Ectodermal cell (in vitro differentiated cells): ENCODE data around the gene COL5A1.

Experiments
- H3K27ac ChIP-seq: 2 replicates; pipeline ENCODE4 v1.7.0; 2013; ENCODE audit warnings: mild to moderate bottlenecking, low read depth, low read length; ENCODE audit not compliant: insufficient read depth, poor library complexity, severe bottlenecking
- H3K27me3 ChIP-seq: 2 replicates; pipeline ENCODE4 v1.7.0; 2013; ENCODE audit warnings: mild to moderate bottlenecking, low read length; ENCODE audit not compliant: insufficient read depth, control insufficient read depth, poor library complexity, severe bottlenecking
- H3K36me3 ChIP-seq: one replicate; pipeline ENCODE4 v1.7.0; 2013; ENCODE audit warnings: low read length; ENCODE audit not compliant: control insufficient read depth, insufficient read depth
- H3K4me1 ChIP-seq: one replicate; pipeline ENCODE4 v1.7.0; 2013; ENCODE audit warnings: low read length; ENCODE audit not compliant: control insufficient read depth, insufficient read depth
- H3K4me3 ChIP-seq: 2 replicates; pipeline ENCODE4 v1.7.0; 2013; ENCODE audit warnings: low read depth, low read length, control low read depth; ENCODE audit not compliant: insufficient read depth
- H3K9me3 ChIP-seq: 2 replicates; pipeline ENCODE4 v1.7.0; 2013; ENCODE audit warnings: mild to moderate bottlenecking, low read length, moderate library complexity; ENCODE audit not compliant: control insufficient read depth
- WGBS, 2 experiments: methylation state at CpG; one replicate each; pipeline ENCODE4 v1.1.7; 2013; ENCODE audit warnings: missing lambda C conversion rate in 2 of 2; 5-methylcytosine and 5-hydroxymethylcytosine counted together

The COL5A1 gene

DNA sequence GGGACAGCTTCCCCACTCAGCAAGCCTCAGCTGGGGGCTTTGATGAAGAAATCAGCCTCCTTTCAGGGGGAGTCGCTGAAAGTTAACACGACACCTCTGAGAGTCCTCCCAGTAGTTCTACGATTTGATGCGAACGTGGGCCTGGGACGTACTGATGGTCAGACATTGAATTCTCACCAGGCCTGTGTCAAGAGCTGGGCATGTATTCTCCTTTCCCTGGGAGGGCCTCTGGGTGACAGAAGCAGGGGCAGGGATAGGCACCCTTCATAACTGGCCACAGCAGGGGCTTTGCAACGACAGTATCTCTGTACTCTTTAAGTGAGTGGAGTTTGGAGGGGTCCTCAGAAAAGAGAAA lies 15.6 kb upstream of the COL5A1 start:
- no peak overlapping the region for H3K27ac ChIP-seq
- peaks cover 26% of the 10 kb centered on the region for H3K4me1 ChIP-seq
- no peaks in the 10 kb centered on the region for H3K9me3 ChIP-seq
- H3K36me3 ChIP-seq = no peaks in the 10 kb centered on the region
- H3K4me3 ChIP-seq = no peak overlapping the region
- 39 to 49% methylated on average over 7 of the region's 7 CpGs for WGBS, 2 experiments
- H3K27me3 ChIP-seq = no peaks in the 10 kb centered on the region

DNA sequence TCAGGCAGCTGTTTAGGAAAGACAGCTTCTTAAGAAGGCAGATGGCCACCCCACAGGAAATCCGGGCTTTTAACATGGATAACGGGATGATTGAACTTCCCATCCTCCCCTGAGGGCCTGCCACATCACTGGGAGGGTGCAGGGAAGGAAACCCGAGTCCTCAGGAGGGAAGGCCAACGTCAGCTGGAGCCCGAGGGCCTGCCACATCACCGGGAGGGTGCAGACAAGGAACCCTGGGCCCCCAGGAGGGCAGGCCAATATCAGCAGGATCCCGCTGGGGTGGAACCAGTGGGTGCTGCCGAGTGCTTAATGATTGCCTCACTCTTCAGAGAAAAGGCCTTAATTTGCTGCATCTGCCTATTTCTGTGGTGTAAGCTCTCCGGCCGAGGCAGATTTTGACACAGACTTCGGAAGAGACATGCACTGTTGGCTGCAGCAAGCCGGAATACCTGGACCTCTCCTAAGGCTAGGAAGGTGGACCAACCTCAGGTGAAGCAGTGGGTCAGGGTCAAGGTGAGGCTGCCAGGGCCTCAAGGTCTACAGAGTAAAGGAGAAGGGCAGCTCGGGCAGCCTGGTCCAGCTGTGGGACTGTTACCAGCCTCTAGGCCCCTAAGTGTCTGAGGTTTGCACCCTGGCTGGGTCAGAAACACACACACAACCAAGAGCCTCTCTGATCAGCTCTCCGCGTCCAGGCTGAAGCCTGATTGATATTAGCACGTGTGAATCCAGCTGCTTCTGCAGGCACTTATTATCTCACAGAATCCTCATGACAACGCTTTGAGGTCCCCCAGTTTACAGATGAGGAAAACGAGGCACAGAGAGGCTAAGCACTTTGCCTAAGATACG lies 14.8 kb upstream of the COL5A1 start:
- WGBS, 2 experiments = 79% methylated on average over 19 of the region's 19 CpGs
- Histone ChIP-seq H3K27ac (no peak overlapping the region), H3K9me3 (no peaks in the 10 kb centered on the region)

DNA sequence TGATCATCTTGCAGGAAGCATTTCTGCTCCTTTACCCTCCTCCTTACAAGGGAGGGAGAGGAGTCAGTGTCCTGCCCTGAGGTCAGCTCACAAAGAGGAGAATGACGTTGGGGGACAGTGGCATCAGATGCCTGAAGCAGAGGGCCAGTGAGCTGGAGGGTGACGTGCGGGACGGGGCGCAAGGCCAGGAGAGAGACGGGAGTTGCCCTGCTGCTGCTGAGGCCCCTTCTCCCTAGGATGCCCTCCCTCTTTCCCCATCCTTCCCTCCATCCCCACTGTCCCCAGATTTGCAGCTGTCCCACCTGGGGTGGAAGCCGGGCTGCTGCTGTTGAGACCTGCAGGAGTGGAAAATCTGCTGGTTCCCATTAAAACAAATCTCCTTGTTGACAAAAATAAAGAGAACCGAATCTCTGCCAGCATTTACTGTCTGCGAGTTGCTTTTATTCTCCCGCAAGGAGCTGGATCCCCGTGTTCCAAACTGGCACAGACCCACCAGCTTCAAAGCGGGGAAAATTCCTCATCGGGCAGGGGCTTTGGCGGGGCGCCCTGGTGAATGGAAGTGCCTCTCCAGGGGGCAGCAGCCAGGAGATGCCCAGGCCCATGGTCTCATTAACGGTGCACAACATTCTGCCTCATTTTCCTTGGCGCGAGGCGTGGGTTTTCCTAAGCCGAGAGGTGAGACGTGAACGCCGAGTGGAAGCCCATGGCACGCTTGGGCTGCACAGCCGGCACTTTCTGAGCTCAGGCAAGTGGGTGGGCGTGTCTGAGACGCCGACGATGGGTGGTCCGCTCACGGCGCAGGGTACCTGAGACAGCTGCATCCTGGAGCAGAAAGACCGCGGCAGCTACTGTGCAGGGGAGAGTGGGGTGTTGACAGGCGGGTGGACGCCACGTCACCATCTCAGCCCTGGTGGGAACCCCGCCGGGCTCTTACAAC lies 13.9 kb upstream of the COL5A1 start:
- Histone ChIP-seq H3K27me3 (no peaks in the 10 kb centered on the region), H3K27ac (no peak overlapping the region), H3K9me3 (no peaks in the 10 kb centered on the region), H3K4me1 (peaks cover 26% of the 10 kb centered on the region), H3K36me3 (no peaks in the 10 kb centered on the region), H3K4me3 (no peak overlapping the region)
- WGBS, 2 experiments = 89 to 91% methylated on average over 39 of the region's 39 CpGs

More for the DNA sequence above, 14.8 kb upstream of the COL5A1 start:
- H3K36me3 ChIP-seq = no peaks in the 10 kb centered on the region
- H3K4me3 ChIP-seq = no peak overlapping the region
- peaks cover 26% of the 10 kb centered on the region for H3K4me1 ChIP-seq
- no peaks in the 10 kb centered on the region for H3K27me3 ChIP-seq

DNA sequence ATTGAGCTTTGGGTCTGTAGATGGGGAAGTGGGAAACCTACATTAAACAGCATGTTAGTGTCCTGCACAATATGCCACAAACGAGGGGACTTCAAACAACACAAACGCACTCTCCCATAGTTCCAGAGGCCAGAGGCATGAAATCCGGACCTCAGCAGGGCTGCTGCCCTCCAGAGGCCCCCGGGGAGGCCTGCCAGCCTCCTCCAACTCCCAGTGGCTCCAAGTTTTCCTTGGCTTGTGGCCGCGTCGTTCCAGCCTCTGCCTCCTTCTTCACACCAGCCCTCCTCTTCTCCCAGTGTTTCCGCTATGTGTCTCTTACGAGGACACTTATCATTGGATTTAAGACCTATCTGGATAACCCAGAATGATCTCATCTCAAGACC lies 13.3 kb upstream of the COL5A1 start:
- WGBS, 2 experiments = 91 to 95% methylated on average over 9 of the region's 9 CpGs
- H3K36me3 ChIP-seq = no peaks in the 10 kb centered on the region
- no peaks in the 10 kb centered on the region for H3K9me3 ChIP-seq
- no peak overlapping the region for H3K27ac ChIP-seq
- no peak overlapping the region for H3K4me3 ChIP-seq
- no peaks in the 10 kb centered on the region for H3K27me3 ChIP-seq
- H3K4me1 ChIP-seq = peaks cover 22% of the 10 kb centered on the region

GRCh38 chr9:134629061-134629585 lies 12.5 kb upstream of the COL5A1 start:
- no peak overlapping the region for H3K27ac ChIP-seq
- H3K27me3 ChIP-seq = no peaks in the 10 kb centered on the region
- H3K9me3 ChIP-seq = no peaks in the 10 kb centered on the region
- no peaks in the 10 kb centered on the region for H3K36me3 ChIP-seq
- H3K4me1 ChIP-seq = peaks cover 22% of the 10 kb centered on the region
- 94% methylated on average over 21 of the region's 21 CpGs for WGBS, 2 experiments
- no peak overlapping the region for H3K4me3 ChIP-seq

GRCh38 chr9:134629586-134630392 lies 11.8 kb upstream of the COL5A1 start:
- peaks cover 22% of the 10 kb centered on the region for H3K4me1 ChIP-seq
- no peak overlapping the region for H3K27ac ChIP-seq
- H3K27me3 ChIP-seq = no peaks in the 10 kb centered on the region
- no peak overlapping the region for H3K4me3 ChIP-seq
- H3K36me3 ChIP-seq = no peaks in the 10 kb centered on the region
- 91 to 93% methylated on average over 16 of the region's 16 CpGs for WGBS, 2 experiments
- no peaks in the 10 kb centered on the region for H3K9me3 ChIP-seq

- no peak overlapping the region for H3K4me3 ChIP-seq
- no peak overlapping the region for H3K27ac ChIP-seq
- WGBS, 2 experiments = 95% methylated on average over 13 of the region's 13 CpGs
- H3K4me1 ChIP-seq = peaks cover 19% of the 10 kb centered on the region
- H3K9me3 ChIP-seq = no peaks in the 10 kb centered on the region
- H3K36me3 ChIP-seq = no peaks in the 10 kb centered on the region
- no peaks in the 10 kb centered on the region for H3K27me3 ChIP-seq
Observed at GRCh38 chr9:134630393-134630790, 11.2 kb upstream of the COL5A1 start.

DNA sequence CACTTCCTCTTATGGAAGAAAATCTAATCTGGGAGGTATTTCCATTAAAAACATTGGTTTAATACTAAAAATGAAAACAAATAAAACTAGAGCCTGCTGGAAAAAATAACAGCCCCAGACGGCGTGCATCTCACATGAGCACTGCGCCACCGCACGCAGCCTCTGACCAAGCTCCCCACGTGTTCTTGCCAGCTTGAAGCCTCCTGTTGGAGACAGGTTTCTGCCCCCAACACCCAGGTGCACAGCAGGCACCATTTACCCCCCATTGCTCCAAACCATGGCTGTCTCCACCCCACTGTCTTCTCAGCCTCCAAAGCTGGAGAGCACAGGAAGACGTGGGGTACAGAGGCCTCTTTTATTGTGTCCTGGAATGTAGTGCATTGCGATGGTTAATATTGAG lies 10.7 kb upstream of the COL5A1 start:
- Histone ChIP-seq H3K27ac (no peak overlapping the region), H3K4me3 (no peak overlapping the region), H3K36me3 (no peaks in the 10 kb centered on the region), H3K9me3 (no peaks in the 10 kb centered on the region), H3K27me3 (no peaks in the 10 kb centered on the region), H3K4me1 (peaks cover 14% of the 10 kb centered on the region)
- 94% methylated on average over 8 of the region's 8 CpGs for WGBS, 2 experiments

DNA sequence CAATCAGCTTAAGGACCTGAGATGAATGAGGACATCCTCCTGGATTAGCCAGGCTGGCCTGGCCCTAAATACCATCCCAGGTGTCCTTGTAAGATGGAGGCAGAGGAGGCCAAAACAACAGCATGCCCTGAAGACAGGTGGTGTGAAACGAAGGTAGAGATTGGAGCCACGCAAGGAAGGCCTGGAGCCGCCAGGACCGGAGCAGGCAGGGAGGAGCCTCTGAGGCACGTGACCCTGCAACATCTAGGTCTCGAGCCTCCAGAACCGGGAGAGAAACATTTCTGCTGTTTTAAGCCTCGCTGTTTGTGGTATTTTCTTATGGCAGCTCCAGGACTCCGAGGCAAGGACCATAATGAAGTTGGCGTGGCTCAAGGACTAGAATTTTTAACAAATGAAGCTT lies 9.7 kb upstream of the COL5A1 start:
- Histone ChIP-seq H3K4me3 (no peak overlapping the region), H3K4me1 (peaks cover 7% of the 10 kb centered on the region), H3K27me3 (no peaks in the 10 kb centered on the region), H3K27ac (no peak overlapping the region), H3K36me3 (no peaks in the 10 kb centered on the region), H3K9me3 (no peaks in the 10 kb centered on the region)
- WGBS, 2 experiments = 92 to 93% methylated on average over 10 of the region's 10 CpGs
